Panc1 (cell line): ENCODE measurements around the gene DKK3. TPM values are rescaled to one million over a fixed set of nuclear protein-coding genes. Genes with fewer than 3 reads are reported as not detected.

Experiments used
- ATAC-seq: fragments of 200-7000 bp; cut with Tn5 transposase; 2 replicates; pipeline ENCODE4 v1.9.1; 2020; ENCODE audit warnings: mild to moderate bottlenecking, moderate library complexity
- BruUV-seq: library from RNA; stranded (reverse); fragments of 400-500 nt; replicated peaks from 2 replicates; lab custom pipeline; 2021; lab: Mats Ljungman, UMichigan
- CTCF ChIA-PET: fragments of 300-600 bp; sonication (Branson Sonifier 250); formaldehyde crosslinking; loops from one replicate; lab custom pipeline; 2022; ENCODE audit warnings: antibody characterized with exemption; lab: Charles Lee
- POLR2A ChIA-PET: fragments of 300-600 bp; sonication (Branson Sonifier 250); formaldehyde crosslinking; loops from one replicate; lab custom pipeline; 2022; ENCODE audit warnings: antibody characterized with exemption; lab: Charles Lee
- DNase-seq: peaks from one replicate; pipeline ENCODE4 v3.0.0-alpha.2; 2010; ENCODE audit warnings: low read depth, low spot score
- H3K27ac ChIP-seq: 2 replicates; pipeline ENCODE4 v1.5.1; 2011; ENCODE audit warnings: mild to moderate bottlenecking, low read length, inconsistent platforms
- H3K27me3 ChIP-seq: fragments of 200-500 bp; sonication (Bioruptor generic); 2 replicates; pipeline ENCODE4 v1.6.0; 2014; ENCODE audit warnings: low read length, inconsistent platforms; ENCODE audit not compliant: control insufficient read depth, insufficient read depth
- H3K36me3 ChIP-seq: fragments of 200-500 bp; sonication (Bioruptor generic); 2 replicates; pipeline ENCODE4 v1.5.1; 2014; ENCODE audit warnings: inconsistent platforms, mild to moderate bottlenecking, low read length, moderate library complexity; ENCODE audit not compliant: control insufficient read depth, insufficient read depth
- H3K4me1 ChIP-seq: 2 replicates; pipeline ENCODE4 v1.5.1; 2011; ENCODE audit warnings: inconsistent platforms, mild to moderate bottlenecking, low read length, moderate library complexity; ENCODE audit not compliant: control insufficient read depth, insufficient read depth
- H3K4me3 ChIP-seq, 2 experiments: 2 replicates each; pipeline ENCODE4 v1.5.1; 2011 to 2012; ENCODE audit warnings: low read depth in 2 of 2, low read length in 2 of 2, mild to moderate bottlenecking in 2 of 2, inconsistent platforms in 1 of 2, moderate library complexity in 1 of 2
- H3K9me3 ChIP-seq: fragments of 200-500 bp; sonication (Bioruptor generic); 2 replicates; pipeline ENCODE4 v1.5.1; 2014; ENCODE audit warnings: low read depth, mild to moderate bottlenecking, inconsistent platforms, low read length, moderate library complexity; ENCODE audit not compliant: control insufficient read depth, insufficient read depth
- CTCF ChIP-seq: fragments of 450-650 bp; IDR thresholded peaks from 2 replicates; pipeline ENCODE4 v1.5.1; 2017; ENCODE audit warnings: mild to moderate bottlenecking
- POLR2AphosphoS5 ChIP-seq: IDR thresholded peaks from 2 replicates; pipeline ENCODE4 v1.6.1; 2012; ENCODE audit warnings: mild to moderate bottlenecking, low read depth, low read length, moderate library complexity
- REST ChIP-seq, 2 experiments: IDR thresholded peaks; 2 replicates each; pipeline ENCODE4 v1.6.1; 2011 to 2012; ENCODE audit warnings: low read depth in 2 of 2, control low read depth in 1 of 2, low read length in 1 of 2, mild to moderate bottlenecking in 1 of 2, moderate library complexity in 1 of 2; ENCODE audit not compliant: insufficient read depth in 1 of 2
- SIN3A ChIP-seq: IDR thresholded peaks from 2 replicates; pipeline ENCODE4 v1.6.1; 2012; ENCODE audit warnings: low read depth, mild to moderate bottlenecking, low read length, moderate library complexity, borderline replicate concordance; ENCODE audit not compliant: insufficient read depth
- TCF7L2 ChIP-seq: IDR thresholded peaks from 2 replicates; pipeline ENCODE4 v1.6.1; 2011; ENCODE audit warnings: mild to moderate bottlenecking, low read depth, low read length, inconsistent platforms
- in situ Hi-C: cut with HindIII; loops from 2 replicates; pipeline ENCODE4 v1.10.0; 2016; ENCODE audit warnings: low sequenced_read_pairs, low pct_unique_long_range_greater_than_20kb
- intact Hi-C: fragments of 100-400 bp; cut with micrococcal nuclease; formaldehyde crosslinking; loops from one replicate; pipeline ENCODE4 v1.10.0; 2022; ENCODE audit not compliant: unreplicated experiment
- total RNA-seq: library from RNA; stranded (reverse); gene quantifications from one replicate; pipeline ENCODE4 v1.2.1, GENCODE V29; 2021; ENCODE audit not compliant: unreplicated experiment

DKK3 gene
- total RNA-seq, 1 experiment from 2014 or later, result 116 TPM

GRCh38 chr11:12046636-12047236, 38.3 kb upstream of the DKK3 start:
- Histone ChIP-seq H3K9me3 (peaks cover 11% of the 10 kb centered on the region; the same call in 1 of the 2 replicates), H3K27ac (peak overlapping the region; percentile 80), H3K27me3 (no peaks in the 10 kb centered on the region), H3K4me3 (no peak overlapping the region), H3K4me1 (peaks cover 39% of the 10 kb centered on the region), H3K36me3 (no peaks in the 10 kb centered on the region)
- no peak for DNase-seq
- CTCF ChIA-PET, result interaction anchor here (0.9 to 1.7 kb wide), 2 partner anchors 117 to 235 kb away, joined by 4 read pairs; no protein-coding TSS in a partner anchor
- POLR2A ChIA-PET, result no interaction called here
- in situ Hi-C loops, result no loop called here
- no TSS peak for BruUV-seq
- ATAC-seq, result 0 out of 2 replicates have a peak, but pooled peaks have one; percentile 1
- TF ChIP-seq CTCF (no peak), SIN3A (no peak), TCF7L2 (no peak), REST (IDR thresholded peaks at IDR 0.05; ENCODE audit: insufficient read depth in 1 of 2, low read depth in 2 of 2, low read length in 1 of 2) (no peak), POLR2AphosphoS5 (no peak)
- intact Hi-C loops, result loop anchor here (1.0 to 5.0 kb wide), 3 partner anchors 66 to 235 kb away; partner anchors contain the start of gene MICAL2

GRCh38 chr11:12045914-12046635, 37.6 kb upstream of the DKK3 start:
- ChIA-PET CTCF (interaction anchor here (1.7 kb wide), 1 partner anchor 236 kb away, joined by 4 read pairs; no protein-coding TSS in a partner anchor), POLR2A (no interaction called here)
- H3K9me3 ChIP-seq, result peaks cover 11% of the 10 kb centered on the region; the same call in 1 of the 2 replicates
- no peak for TF ChIP-seq REST (IDR thresholded peaks at IDR 0.05; ENCODE audit: insufficient read depth in 1 of 2, low read depth in 2 of 2, low read length in 1 of 2)
- TF ChIP-seq SIN3A, result no peak
- no peak for TF ChIP-seq POLR2AphosphoS5
- no peak for TF ChIP-seq TCF7L2
- no peak for TF ChIP-seq CTCF
- H3K4me3 ChIP-seq, result no peak overlapping the region
- H3K27me3 ChIP-seq, result no peaks in the 10 kb centered on the region
- DNase-seq (no peak), ATAC-seq (no peak)
- H3K36me3 ChIP-seq, result no peaks in the 10 kb centered on the region
- no TSS peak for BruUV-seq
- peaks cover 36% of the 10 kb centered on the region for H3K4me1 ChIP-seq
- in situ Hi-C loops, result no loop called here
- intact Hi-C loops, result loop anchor here (2.0 to 5.0 kb wide), 4 partner anchors 66 to 247 kb away; partner anchors contain the start of gene MICAL2
- peak overlapping the region; percentile 10; the same call in 1 of the 2 replicates for H3K27ac ChIP-seq
